ENCODE measurements around the gene PWWP2B.

DNA sequence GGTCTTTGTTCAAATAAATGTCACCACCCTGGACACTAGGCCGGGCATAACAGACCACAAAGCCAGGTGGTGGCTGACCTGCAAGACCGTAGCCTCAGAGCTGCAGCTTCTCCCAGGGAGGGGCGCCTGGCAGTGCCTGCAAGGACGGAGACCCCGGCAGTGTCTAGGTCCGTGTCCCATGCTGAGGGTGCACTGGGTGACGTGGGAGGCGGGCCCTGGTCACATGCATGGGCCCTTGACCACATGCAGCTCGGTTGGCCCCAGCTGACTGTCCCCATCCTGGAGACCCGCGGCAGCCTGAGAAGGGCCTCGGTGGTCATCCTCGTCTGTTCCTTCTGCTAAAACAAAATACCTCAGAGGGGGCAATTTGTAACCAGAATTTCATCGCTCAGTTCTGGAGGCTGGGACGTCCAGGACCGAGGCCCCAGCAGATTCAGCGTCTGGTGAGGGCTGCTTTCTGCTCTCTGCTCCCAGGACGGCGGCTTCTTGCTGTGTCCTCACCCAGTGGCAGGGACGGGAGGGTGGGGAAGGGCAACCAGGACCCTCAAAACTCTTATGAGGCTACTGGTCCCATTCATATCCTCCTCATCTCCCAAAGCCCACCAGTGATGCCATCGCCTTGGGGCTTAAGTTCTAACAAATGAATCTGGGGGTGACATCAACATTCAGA is 36.8 kb downstream of the PWWP2B start:
- TF ChIP-seq CTCF (conservative IDR thresholded peaks at IDR 0.05; ENCODE audit: low read length) (no peak), EZH2phosphoT487 (IDR thresholded peaks at IDR 0.05; ENCODE audit: borderline replicate concordance) (no peak)

All from Loucy (cell line).